Neural cell (in vitro differentiated cells): ENCODE results near the gene TNS1. TPM values are rescaled to one million over a fixed set of nuclear protein-coding genes. Genes with fewer than 3 reads are reported as not detected.

Source experiments
- H2AFZ ChIP-seq: fragments of 200-600, 300-800 bp; sonication (generic), shearing (Covaris generic); 2 replicates; pipeline ENCODE4 v1.6.0; 2014; ENCODE audit warnings: low read depth, mild to moderate bottlenecking, antibody characterized with exemption, low read length, moderate library complexity
- H3F3A ChIP-seq: fragments of 200-600 bp; shearing (Covaris generic); 2 replicates; pipeline ENCODE4 v1.6.1; 2016; ENCODE audit warnings: mild to moderate bottlenecking, moderate library complexity, mixed read lengths, antibody characterized with exemption, low read length; ENCODE audit not compliant: insufficient read depth, poor library complexity, severe bottlenecking
- H3K27ac ChIP-seq: fragments of 200-600, 300-800 bp; sonication (generic), shearing (Covaris generic); 2 replicates; pipeline ENCODE4 v1.5.1; 2014; ENCODE audit warnings: mild to moderate bottlenecking, low read length, moderate library complexity
- H3K27me3 ChIP-seq: fragments of 300-800, 200-600 bp; sonication (generic), shearing (Covaris generic); 2 replicates; pipeline ENCODE4 v1.6.0; 2014; ENCODE audit warnings: mild to moderate bottlenecking, low read depth, low read length, moderate library complexity; ENCODE audit not compliant: insufficient read depth
- H3K36me3 ChIP-seq: fragments of 300-800, 200-600 bp; sonication (generic), shearing (Covaris generic); 2 replicates; pipeline ENCODE4 v1.5.1; 2014; ENCODE audit warnings: mild to moderate bottlenecking, antibody characterized with exemption, low read length, moderate library complexity; ENCODE audit not compliant: insufficient read depth
- H3K4me2 ChIP-seq: fragments of 300-800, 200-600 bp; sonication (generic), shearing (Covaris generic); 2 replicates; pipeline ENCODE4 v1.6.0; 2014; ENCODE audit warnings: mild to moderate bottlenecking, low read length
- H3K4me3 ChIP-seq: fragments of 300-800, 200-600 bp; sonication (generic), shearing (Covaris generic); 2 replicates; pipeline ENCODE4 v1.5.1; 2014; ENCODE audit warnings: mild to moderate bottlenecking, low read length, moderate library complexity
- H3K79me2 ChIP-seq: fragments of 200-600 bp; shearing (Covaris generic); replicated peaks from 2 replicates; pipeline ENCODE4 v1.6.0; 2014; ENCODE audit warnings: mild to moderate bottlenecking, low read length, moderate library complexity; ENCODE audit not compliant: insufficient read depth
- H3K9ac ChIP-seq: fragments of 300-800, 200-600 bp; sonication (generic), shearing (Covaris generic); 2 replicates; pipeline ENCODE4 v1.6.1; 2016; ENCODE audit warnings: mild to moderate bottlenecking, low read length, mixed read lengths
- H3K9me2 ChIP-seq: fragments of 200-600 bp; shearing (Covaris generic); 2 replicates; pipeline ENCODE4 v1.6.1; 2016; ENCODE audit warnings: mild to moderate bottlenecking, low read length, mixed read lengths; ENCODE audit not compliant: insufficient read depth
- H3K9me3 ChIP-seq: fragments of 200-600, 300-800 bp; sonication (generic), shearing (Covaris generic); 2 replicates; pipeline ENCODE4 v1.6.1; 2016; ENCODE audit warnings: mild to moderate bottlenecking, mixed run types, low read length, moderate library complexity, mixed read lengths
- H4K20me1 ChIP-seq: fragments of 200-600 bp; shearing (Covaris generic); 2 replicates; pipeline ENCODE4 v1.6.1; 2016; ENCODE audit warnings: mild to moderate bottlenecking, mixed run types; ENCODE audit not compliant: insufficient read depth
- CTCF ChIP-seq: fragments of 450-650 bp; IDR thresholded peaks from 2 replicates; pipeline ENCODE4 v1.5.1; 2014; ENCODE audit warnings: antibody characterized with exemption, mild to moderate bottlenecking, moderate library complexity; ENCODE audit not compliant: poor library complexity, severe bottlenecking
- EP300 ChIP-seq: fragments of 450-650 bp; conservative IDR thresholded peaks from 2 replicates; pipeline ENCODE4 v1.6.1; 2014; ENCODE audit warnings: antibody characterized with exemption, mild to moderate bottlenecking, moderate library complexity; ENCODE audit not compliant: poor library complexity, severe bottlenecking
- EZH2 ChIP-seq: fragments of 200-600, 300-800 bp; shearing (Covaris generic), sonication (generic); IDR thresholded peaks from 2 replicates; pipeline ENCODE4 v1.6.1; 2014; ENCODE audit warnings: antibody characterized with exemption, low read length, borderline replicate concordance, mild to moderate bottlenecking; ENCODE audit not compliant: insufficient read depth, poor library complexity, severe bottlenecking
- MXI1 ChIP-seq: fragments of 450-650 bp; conservative IDR thresholded peaks from 2 replicates; pipeline ENCODE4 v1.6.1; 2014; ENCODE audit warnings: antibody characterized with exemption, mild to moderate bottlenecking; ENCODE audit not compliant: poor library complexity, severe bottlenecking
- POLR2AphosphoS5 ChIP-seq: IDR thresholded peaks from 2 replicates; pipeline ENCODE4 v1.6.1; 2012
- RAD21 ChIP-seq: fragments of 450-650 bp; conservative IDR thresholded peaks from 2 replicates; pipeline ENCODE4 v1.6.1; 2014; ENCODE audit warnings: antibody characterized with exemption, mild to moderate bottlenecking, moderate library complexity
- REST ChIP-seq: IDR thresholded peaks from 2 replicates; pipeline ENCODE4 v1.6.1; 2012; ENCODE audit warnings: borderline replicate concordance
- SMC3 ChIP-seq: fragments of 450-650 bp; conservative IDR thresholded peaks from 2 replicates; pipeline ENCODE4 v1.6.1; 2014; ENCODE audit warnings: antibody characterized with exemption, mild to moderate bottlenecking, moderate library complexity; ENCODE audit not compliant: poor library complexity
- TAF1 ChIP-seq: IDR thresholded peaks from 2 replicates; pipeline ENCODE4 v1.6.1; 2012; ENCODE audit warnings: low read depth
- polyA plus RNA-seq: library from polyadenylated mRNA; depleted of rRNA; stranded (reverse); fragments of >200 nt; gene quantifications from 2 replicates; pipeline ENCODE4 v1.2.3, GENCODE V29; 2014

Gene TNS1
- polyA plus RNA-seq, 1 donor from 2014 or later: 1.5 TPM

DNA sequence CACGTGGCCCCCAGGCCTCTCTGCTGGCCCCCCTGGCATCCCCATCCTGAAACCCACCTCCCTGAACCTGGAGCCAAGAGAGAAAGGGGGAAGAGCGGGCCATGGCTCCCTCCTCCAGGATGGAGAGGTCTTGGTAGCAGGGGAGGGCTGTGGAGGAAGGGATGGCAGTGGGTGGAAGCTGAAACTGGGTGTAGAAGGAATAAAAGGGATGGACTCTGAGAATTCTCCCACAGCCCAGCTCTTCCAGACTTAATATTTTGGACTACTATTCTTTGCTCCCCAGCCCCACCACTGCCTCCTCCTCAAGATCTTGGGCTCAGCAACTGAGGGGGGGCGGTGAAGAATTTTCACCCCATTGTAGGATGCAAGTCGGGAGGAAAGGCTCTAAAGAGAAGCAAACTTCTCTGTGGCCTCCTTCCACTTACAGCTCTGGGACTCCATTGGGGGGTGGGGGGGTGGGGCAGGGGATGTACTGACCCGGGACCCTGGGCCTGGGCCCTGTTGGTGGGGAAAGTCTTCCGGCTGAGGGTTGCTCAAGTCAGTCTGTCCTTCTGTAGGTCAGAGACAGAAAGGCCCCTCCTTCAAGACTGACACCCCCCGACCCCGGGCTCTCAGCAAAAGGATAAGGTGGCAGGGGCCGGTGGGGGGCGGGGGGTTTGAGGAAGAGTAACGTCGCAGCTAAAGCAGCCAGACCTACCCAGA lies 501 bp downstream of the TNS1 start:
- no peak overlapping the region for H3K9ac ChIP-seq
- H3F3A ChIP-seq: no peaks in the 10 kb centered on the region
- no peak overlapping the region for H2AFZ ChIP-seq
- H3K4me2 ChIP-seq: no peak overlapping the region
- H3K9me2 ChIP-seq: no peaks in the 10 kb centered on the region
- H3K9me3 ChIP-seq: no peaks in the 10 kb centered on the region
- H3K4me3 ChIP-seq: no peak overlapping the region
- H3K79me2 ChIP-seq: no peaks in the 10 kb centered on the region
- H3K27ac ChIP-seq: no peak overlapping the region
- no peaks in the 10 kb centered on the region for H3K36me3 ChIP-seq
- H4K20me1 ChIP-seq: no peaks in the 10 kb centered on the region
- H3K27me3 ChIP-seq: no peaks in the 10 kb centered on the region
- TF ChIP-seq EZH2 (no peak), RAD21 (no peak), CTCF (no peak), EP300 (no peak), SMC3 (no peak), REST (no peak), TAF1 (no peak), MXI1 (no peak), POLR2AphosphoS5 (no peak)

DNA sequence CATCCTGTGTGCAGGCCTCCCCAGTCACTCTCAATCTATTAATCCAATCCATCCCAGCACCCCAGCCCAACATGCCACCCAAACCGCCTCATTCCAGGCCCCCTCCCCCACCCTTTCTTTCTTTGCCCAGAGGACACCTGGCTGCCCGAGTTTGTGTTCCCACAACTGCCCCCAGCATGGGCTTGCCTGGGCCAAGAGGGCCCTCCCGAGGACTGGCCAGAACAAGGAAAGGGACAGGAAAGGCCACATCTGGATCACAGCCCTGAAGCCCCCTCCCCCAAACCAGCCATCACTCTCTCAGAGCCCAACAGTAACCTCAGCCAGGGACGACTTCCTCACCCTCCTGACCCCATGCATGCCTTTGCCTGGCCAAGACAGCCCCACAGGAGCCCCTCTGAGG lies 1.2 kb downstream of the TNS1 start:
- H3K27ac ChIP-seq: no peak overlapping the region
- H2AFZ ChIP-seq: no peak overlapping the region
- TF ChIP-seq EP300 (no peak), RAD21 (no peak), SMC3 (no peak)
- H3K79me2 ChIP-seq: no peaks in the 10 kb centered on the region
- no peaks in the 10 kb centered on the region for H3F3A ChIP-seq
- no peaks in the 10 kb centered on the region for H3K9me2 ChIP-seq
- H3K36me3 ChIP-seq: no peaks in the 10 kb centered on the region
- H4K20me1 ChIP-seq: no peaks in the 10 kb centered on the region
- H3K27me3 ChIP-seq: no peaks in the 10 kb centered on the region
- no peak overlapping the region for H3K4me3 ChIP-seq
- no peak overlapping the region for H3K9ac ChIP-seq
- no peaks in the 10 kb centered on the region for H3K9me3 ChIP-seq
- H3K4me2 ChIP-seq: no peak overlapping the region
